ENCODE measurements around the gene MAP3K15.
"Not testable (repeated sequence)": the region's sequence is repeated elsewhere in the genome, so short reads cannot be mapped to it uniquely, and the experiment has no call there.

MAP3K15 gene

GRCh38 chrX:19539665-19540064 is 24.4 kb upstream of the MAP3K15 start:
- DNase-seq: no peak

- no peak for DNase-seq
Observed at GRCh38 chrX:19535476-19535875, 20.2 kb upstream of the MAP3K15 start.

DNA sequence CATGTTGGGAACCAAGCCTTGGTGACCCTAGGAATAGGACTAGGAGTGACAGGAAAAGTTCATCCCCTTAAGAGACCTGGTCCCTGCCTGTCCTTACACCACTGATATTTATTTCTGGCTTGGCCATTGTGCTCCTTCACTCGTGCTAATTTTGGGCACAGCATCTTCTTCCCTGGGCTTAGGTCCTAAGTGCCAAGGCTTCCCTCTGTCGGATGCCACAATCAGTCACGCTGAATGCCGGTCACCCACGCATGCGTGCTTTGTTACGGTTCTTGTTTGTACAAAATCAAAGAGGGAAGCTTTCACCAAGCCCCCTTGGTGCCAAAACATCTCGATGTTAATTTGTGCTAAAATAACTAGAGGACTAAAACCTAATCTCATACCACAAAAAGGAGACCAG is 17.4 kb upstream of the MAP3K15 start:
- DNase-seq: no peak

- DNase-seq: no peak
Observed at GRCh38 chrX:19517965-19518364, 2.7 kb upstream of the MAP3K15 start.

DNA sequence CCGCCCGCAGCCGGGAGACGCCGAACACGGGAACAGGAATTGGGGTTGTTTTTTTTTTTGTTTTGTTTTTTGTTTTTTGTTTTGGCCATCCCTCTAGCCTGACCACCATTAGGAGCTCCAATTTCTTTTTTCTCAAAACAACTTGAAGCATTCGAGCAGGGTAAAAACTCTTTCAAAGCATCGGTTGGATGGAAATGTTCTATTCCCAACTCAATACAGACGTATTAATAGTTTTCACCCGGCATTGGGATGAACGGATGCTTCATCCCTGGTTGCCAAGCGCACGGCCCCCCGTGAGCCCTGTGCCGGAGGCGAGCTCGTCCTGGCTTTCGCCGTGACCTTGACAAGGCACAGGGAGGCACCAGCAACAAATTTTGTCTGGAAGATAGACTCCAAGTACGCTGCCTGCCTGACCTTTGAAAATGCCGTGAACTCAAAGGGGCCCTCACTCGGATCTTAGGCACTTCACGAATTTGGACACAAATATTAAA is 352 bp upstream of the MAP3K15 start:
- DNase-seq: no peak

- no peak for DNase-seq
Observed at GRCh38 chrX:19513383-19513782, 1.9 kb downstream of the MAP3K15 start.

DNA sequence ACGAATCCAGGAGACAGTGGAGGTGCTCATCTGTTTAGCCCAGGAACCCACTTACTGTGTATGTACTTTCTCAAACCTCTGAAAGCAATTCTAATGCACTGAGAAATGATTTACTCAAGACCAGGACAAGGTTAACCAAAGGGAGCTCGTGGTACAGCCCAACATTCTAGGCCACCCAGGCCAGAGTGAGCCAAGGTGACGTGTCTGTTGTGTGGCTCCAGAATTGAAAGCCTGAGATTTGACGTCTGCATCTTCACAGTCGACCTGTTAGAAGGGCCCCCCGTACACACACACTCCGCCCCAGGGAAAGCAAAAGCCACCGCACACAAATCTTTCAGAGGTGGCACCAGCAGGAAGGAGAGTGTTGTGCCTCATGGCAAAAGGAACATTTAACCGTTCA is 2.3 kb downstream of the MAP3K15 start:
- DNase-seq: no peak

DNA sequence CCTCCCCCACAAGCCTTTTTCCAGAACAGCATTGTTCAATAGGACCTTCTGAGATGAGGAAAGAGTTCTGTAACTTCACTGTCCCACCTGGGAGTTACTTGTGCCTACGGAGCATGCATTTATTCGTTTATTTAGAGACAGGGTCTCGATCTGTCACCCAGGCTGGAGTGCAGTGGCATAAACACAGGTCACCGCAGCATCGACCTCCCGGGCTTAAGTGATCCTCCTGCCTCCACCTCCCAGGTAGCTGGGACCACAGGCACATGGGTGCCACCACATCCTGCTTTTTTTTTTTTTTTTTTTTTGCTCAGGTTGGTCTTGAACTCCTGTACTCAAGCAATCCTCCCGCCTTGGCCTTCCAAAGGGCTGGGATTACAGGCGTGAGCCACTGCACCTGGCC is 2.9 kb downstream of the MAP3K15 start:
- DNase-seq: no peak

DNA sequence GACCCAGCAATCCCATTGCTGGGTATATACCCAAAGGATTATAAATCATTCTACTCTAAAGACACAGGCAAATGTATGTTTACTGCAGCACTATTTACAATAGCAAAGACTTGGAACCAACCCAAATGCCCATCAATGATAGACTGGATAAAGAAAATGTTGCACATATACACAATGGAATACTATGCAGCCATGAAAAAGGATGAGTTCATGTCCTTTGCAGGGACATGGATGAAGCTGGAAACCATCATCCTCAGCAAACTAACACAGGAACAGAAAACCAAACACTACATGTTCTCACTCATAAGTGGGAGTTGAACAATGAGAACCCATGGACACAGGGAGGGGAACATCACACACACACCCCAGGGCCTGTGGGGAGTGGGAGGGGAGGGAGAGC is 3.5 kb downstream of the MAP3K15 start:
- DNase-seq: not testable (repeated sequence)

DNA sequence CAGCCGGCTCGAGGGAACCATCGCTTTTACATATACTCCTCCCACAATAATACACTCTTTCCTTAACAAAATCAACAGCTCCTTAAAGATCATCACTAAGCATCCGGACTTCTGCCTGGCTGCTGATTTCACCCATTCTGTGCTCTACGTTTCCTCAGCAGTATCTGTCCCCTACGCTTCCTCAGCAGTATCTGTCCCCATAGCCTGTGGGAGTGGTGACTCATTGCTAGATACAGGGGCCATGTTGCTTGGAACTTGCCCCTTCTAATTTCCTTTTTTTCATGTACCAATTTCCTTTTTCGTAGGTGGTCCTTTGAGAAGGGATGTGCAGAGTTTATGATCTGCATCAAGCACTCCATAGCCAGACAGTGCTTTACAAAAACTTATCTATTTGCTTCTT is 18.6 kb downstream of the MAP3K15 start:
- DNase-seq: no peak

DNA sequence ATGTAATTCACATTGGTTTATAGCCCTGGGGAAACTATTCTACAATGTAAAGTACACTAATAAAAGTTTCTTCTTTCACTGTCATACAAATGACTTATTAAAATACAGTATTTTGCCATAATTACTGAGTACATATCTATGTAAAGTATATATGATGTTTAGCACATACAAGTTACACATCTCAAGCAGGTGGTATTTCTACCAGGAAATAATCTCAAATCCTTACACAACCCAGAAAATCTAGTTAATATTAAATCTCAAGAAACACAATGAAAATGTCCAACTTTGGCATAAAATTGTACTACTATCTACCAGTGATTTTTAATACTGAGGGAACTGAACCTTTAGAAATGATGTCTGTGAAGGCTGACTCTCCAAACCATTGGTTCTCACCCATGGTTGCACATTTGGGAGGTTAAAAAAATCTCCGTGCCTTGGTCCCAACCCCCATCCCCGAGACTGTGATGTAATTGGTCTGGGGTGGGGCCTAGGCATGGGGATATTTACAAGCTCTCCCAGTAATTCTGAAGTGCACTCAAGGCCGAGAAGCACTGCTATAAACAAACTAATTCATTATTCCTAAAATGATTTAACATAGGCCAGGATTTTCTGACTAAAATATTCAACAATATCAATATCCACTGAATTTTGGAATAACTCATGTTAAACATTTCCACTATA is 27.6 kb downstream of the MAP3K15 start:
- no peak for DNase-seq

DNA sequence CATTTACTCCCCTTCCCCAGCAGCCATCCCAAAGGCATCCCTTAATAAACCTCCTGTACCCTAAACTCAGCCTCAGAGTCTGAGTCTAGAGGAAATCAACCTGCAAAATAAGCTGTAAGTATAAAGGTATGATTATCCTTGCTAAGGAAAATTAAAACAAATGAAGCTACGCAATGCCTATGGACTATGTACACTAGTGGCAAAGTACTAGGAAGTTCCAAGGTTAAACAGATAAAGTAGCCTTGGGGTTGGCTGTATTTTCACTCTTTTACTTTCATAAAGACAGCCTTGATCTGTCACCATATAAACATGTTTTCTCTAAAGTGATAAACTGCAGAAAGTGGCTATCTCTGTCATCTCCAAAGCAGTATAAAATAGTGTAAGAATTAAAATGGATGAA is 35.9 kb downstream of the MAP3K15 start:
- DNase-seq: no peak

DNA sequence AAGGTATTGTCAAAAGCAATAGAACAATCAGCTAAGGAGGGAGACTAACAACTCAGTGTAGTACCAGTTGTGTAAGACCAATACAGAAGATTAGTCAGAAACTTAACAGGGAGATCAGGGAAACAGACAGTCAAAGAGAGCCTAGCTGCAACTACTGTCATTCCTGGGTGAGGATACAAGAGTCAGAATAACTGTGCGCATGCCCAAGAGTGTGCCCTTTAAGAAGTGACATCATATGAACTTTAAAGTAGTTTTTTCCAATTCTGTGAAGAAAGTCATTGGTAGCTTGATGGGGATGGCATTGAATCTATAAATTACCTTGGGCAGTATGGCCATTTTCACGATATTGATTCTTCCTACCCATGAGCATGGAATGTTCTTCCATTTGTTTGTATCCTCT is 46.9 kb downstream of the MAP3K15 start:
- DNase-seq: not testable (repeated sequence)

GRCh38 chrX:19462879-19463278 is 52.4 kb downstream of the MAP3K15 start:
- no peak for DNase-seq

DNA sequence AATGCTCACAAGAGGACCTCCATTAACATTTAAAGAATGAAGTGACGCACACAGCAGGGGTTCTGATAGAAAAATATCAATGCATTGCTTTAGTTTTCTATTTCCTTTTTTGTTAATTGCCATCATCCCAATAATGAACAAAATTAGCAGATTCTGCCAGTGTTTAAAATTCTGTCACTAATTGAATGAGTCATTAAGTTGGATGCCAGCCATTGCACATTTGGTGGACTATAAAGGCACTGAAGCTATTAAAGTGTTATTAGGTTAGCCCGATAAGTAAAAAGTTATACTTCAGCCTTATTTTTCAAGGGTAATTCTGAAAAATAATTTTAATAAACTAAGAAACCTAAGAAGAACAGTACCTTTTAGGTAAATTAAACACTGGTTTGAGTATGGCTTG is 53.1 kb downstream of the MAP3K15 start:
- no peak for DNase-seq

DNA sequence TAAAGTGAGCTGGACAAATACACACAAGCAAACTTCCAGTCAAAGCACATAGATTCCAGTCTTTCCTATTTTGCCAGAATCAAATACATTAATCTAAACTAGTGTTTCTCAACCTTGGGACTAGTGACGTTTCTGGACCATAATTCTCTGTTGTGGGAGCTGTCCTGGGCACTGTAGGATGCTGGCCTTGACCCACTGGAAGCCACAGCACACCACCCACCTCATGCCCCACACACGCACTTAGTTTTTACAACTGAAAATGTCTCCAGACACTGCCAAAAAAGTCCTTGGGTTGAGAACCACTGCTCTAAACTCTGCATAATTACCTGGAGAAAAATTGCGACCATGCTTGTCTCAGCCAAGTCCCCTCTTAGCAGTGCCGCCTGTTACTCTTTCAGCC is 57.6 kb downstream of the MAP3K15 start:
- DNase-seq: no peak

DNA sequence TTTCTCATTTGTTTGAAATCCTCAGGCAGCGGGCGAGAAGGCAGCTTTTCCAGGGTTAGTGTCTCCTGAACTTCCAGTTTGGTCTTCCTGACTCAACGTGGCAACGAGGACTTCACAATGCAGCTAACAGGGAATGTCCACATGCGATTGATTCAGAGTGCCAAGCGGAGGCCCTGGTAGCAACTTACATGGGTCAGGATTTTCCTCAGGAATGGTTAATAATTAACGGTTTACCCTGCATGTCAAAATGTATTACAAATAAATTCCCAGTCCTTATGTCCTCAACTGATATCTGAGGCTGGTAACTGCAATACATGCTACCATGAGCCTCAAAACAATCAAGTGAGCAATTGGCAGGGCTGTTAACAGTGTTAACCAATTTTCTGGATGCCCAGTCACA is 67.2 kb downstream of the MAP3K15 start:
- DNase-seq: no peak

DNA sequence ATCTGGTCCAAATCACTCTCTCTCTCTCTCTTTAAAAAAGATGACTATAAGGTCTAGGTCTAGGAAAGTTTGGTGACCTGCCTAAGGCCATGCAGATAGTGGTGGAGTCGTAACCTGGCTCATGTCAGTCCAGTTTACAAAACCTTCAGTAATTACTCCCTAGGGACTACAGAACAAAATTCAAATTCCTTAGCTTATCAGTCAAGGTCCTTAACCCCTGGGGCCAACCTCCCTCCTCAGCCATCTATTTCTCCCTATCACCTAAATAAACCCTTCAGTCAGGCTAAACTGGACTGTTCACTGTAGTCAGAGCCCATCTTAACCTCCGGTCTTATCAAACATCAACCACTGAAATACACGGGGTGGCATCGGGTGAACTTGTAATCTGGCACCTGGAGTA is 68.9 kb downstream of the MAP3K15 start:
- DNase-seq: no peak

DNA sequence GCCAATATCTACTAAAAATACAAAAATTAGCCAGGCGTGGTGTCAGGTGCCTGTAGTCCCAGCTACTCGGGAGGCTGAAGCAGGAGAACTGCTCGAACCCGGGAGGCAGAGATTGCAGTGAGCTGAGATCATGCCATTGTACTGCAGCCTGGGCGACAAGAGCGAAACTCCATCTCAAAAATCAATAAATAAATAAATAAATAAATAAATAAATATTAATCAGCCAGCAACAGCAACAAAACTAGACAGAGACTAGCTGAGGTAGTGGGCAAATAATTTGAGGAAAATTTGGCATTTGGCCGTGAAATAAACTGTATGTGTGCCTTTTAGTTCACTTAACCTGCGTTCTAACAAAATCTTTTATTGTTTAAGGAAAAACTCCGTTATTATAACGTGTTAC is 69.5 kb downstream of the MAP3K15 start:
- not testable (repeated sequence) for DNase-seq

DNA sequence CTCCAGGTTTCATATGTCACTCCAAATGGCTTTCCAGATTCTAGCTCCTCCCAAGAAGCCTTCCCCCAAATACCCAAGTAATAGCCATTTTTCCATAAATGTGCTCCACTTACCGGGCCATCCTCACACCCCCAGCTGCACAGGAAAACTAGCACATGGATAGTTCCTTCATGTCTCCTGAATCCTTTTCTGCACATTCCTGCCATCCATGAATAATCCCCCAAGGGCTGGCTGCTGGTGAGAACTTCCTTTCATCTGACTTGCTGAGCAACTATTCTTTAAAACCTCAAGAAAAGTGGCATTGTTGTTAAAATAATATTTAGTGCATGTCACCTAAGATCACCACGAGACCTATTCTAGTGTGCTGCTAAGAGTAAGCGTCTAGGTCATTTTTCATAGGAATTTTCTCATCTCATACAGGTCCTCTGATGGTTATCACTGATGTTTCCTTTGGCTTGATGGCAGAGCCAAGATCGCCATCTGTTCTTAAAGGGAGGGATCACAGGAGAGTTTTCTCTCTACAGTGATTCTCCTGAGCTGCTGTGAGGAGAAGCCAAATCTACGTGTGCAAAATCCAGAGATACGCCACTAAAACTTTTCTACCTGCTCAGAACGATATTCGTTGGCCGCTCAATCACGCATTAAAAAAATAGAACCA is 71.3 kb downstream of the MAP3K15 start:
- no peak for DNase-seq

- DNase-seq: no peak
Observed at GRCh38 chrX:19440713-19441112, 74.6 kb downstream of the MAP3K15 start.

DNA sequence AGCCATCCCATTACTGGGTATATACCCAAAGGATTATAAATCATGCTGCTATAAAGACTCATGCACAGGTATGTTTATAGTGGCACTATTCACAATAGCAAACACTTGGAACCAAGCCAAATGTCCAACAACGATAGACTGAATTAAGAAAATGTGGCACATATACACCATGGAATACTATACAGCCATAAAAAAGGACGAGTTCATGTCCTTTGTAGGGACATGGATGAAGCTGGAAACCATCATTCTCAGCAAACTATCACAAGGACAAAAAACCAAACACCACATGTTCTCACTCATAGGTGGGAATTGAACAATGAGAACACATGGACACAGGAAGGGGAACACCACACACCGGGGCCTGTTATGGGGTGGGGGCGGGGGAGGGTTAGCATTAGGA is 92.6 kb downstream of the MAP3K15 start:
- DNase-seq: not testable (repeated sequence)

DNA sequence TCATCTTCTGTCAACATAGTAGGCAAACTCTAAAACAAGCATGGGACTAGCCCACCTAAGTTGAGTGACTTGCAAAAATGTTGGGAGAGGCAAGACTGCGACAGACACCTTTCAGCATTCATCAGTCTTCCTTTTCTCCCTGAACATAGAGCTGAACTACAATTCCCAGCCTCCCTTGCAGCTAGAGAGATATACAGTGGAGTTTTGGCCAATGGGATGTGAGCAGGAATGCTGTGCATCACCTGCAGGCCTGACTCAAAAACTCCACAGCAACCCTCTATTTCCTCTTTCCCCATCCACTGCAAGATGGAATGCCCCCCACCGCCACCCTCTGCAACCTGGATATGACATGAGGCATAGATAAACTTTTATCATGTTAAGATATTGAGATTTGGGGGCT is 105.0 kb downstream of the MAP3K15 start:
- no peak for DNase-seq

- DNase-seq: no peak
Observed at GRCh38 chrX:19403696-19404095, 111.6 kb downstream of the MAP3K15 start.

- DNase-seq: no peak
Observed at GRCh38 chrX:19392703-19393102, 122.6 kb downstream of the MAP3K15 start.
